ENCODE measurements around the gene PFKFB3.
"Not testable (repeated sequence)": the region's sequence is repeated elsewhere in the genome, so short reads cannot be mapped to it uniquely, and the experiment has no call there.

PFKFB3 gene

DNA sequence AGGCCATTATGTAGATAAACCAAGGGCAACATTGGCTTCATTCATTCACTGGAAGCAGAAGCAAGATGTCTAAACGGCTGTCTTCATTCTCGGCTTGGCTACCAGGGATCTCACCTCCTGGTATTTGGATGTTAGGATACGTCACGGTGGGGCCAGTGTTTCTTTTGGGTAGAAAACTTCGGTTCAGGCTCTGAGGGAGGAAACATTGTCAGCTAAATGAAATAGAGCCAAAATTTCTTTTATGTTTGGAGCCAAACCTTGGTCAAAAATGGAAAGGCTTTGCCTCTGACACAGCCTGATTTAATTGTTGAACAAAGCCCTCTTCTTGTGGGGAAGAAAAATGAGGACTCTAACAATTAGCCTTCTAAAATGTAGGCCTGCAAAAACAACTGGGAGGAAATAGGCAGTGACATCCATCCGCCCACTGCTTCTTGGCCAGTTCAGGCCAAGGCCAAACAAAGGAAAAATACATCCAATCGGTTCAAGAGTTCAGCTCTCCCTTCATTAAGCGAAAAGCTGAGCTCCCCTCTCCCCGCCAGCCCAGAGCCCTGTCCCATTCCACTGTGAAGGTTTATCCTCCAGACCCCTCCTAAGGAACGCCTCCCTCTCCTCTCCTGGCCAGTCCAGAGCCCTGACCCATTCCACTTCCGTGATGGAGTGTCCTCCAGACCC is 44.4 kb downstream of the PFKFB3 start:
- no peak overlapping the region for H3K4me3 ChIP-seq (ENCODE audit: low read depth in 1 of 2, low read length in 2 of 2)
- no peak overlapping the region for H3K27ac ChIP-seq (ENCODE audit: low read depth, low read length)
- no peaks in the 10 kb centered on the region for H3K4me1 ChIP-seq (ENCODE audit: insufficient read depth, low read length)

GRCh38 chr10:6248908-6249307 is 46.2 kb downstream of the PFKFB3 start:
- H3K27me3 ChIP-seq (ENCODE audit: control insufficient read depth in 1 of 2, insufficient read depth in 2 of 2, low read length in 2 of 2); H3K36me3 ChIP-seq (ENCODE audit: insufficient read depth, low read length); H3K4me1 ChIP-seq (ENCODE audit: insufficient read depth, low read length); H3K4me3 ChIP-seq (ENCODE audit: low read depth in 1 of 2, low read length in 2 of 2); H3K27ac ChIP-seq (ENCODE audit: low read depth, low read length); H3K9me3 ChIP-seq (ENCODE audit: low read length); H3K9ac ChIP-seq (ENCODE audit: low read length): not testable (repeated sequence)

More for the DNA sequence above, 44.4 kb downstream of the PFKFB3 start:
- Histone ChIP-seq H3K9ac (ENCODE audit: low read length) (no peak overlapping the region), H3K27me3 (ENCODE audit: control insufficient read depth in 1 of 2, insufficient read depth in 2 of 2, low read length in 2 of 2) (no peaks in the 10 kb centered on the region), H3K36me3 (ENCODE audit: insufficient read depth, low read length) (no peaks in the 10 kb centered on the region), H3K9me3 (ENCODE audit: low read length) (no peaks in the 10 kb centered on the region)

DNA sequence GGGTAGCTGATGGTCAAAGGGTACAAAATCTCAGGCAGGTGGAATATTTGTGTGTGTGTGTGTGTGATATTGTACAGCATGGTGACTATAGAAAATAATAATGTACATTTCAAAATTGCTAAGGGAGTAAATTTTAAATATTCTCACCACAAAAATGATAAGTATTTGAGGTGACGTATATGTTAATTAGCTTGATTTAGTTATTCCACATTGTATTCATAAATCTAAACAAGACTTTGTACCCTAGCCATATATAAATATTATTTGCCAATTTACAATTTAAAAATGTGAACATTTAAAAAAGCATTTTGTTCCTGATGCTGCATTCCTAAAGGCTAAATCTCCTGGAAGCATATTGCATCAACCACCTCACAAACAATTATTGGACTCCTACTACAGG is 47.0 kb downstream of the PFKFB3 start:
- Histone ChIP-seq H3K9ac (ENCODE audit: low read length) (no peak overlapping the region), H3K36me3 (ENCODE audit: insufficient read depth, low read length) (no peaks in the 10 kb centered on the region), H3K9me3 (ENCODE audit: low read length) (no peaks in the 10 kb centered on the region), H3K27me3 (ENCODE audit: control insufficient read depth in 1 of 2, insufficient read depth in 2 of 2, low read length in 2 of 2) (no peaks in the 10 kb centered on the region), H3K27ac (ENCODE audit: low read depth, low read length) (no peak overlapping the region), H3K4me1 (ENCODE audit: insufficient read depth, low read length) (no peaks in the 10 kb centered on the region), H3K4me3 (ENCODE audit: low read depth in 1 of 2, low read length in 2 of 2) (no peak overlapping the region)

GRCh38 chr10:6250745-6251144 is 48.0 kb downstream of the PFKFB3 start:
- Histone ChIP-seq H3K36me3 (ENCODE audit: insufficient read depth, low read length) (no peaks in the 10 kb centered on the region), H3K9me3 (ENCODE audit: low read length) (no peaks in the 10 kb centered on the region), H3K4me3 (ENCODE audit: low read depth in 1 of 2, low read length in 2 of 2) (no peak overlapping the region), H3K9ac (ENCODE audit: low read length) (no peak overlapping the region), H3K4me1 (ENCODE audit: insufficient read depth, low read length) (no peaks in the 10 kb centered on the region), H3K27ac (ENCODE audit: low read depth, low read length) (no peak overlapping the region), H3K27me3 (ENCODE audit: control insufficient read depth in 1 of 2, insufficient read depth in 2 of 2, low read length in 2 of 2) (no peaks in the 10 kb centered on the region)

DNA sequence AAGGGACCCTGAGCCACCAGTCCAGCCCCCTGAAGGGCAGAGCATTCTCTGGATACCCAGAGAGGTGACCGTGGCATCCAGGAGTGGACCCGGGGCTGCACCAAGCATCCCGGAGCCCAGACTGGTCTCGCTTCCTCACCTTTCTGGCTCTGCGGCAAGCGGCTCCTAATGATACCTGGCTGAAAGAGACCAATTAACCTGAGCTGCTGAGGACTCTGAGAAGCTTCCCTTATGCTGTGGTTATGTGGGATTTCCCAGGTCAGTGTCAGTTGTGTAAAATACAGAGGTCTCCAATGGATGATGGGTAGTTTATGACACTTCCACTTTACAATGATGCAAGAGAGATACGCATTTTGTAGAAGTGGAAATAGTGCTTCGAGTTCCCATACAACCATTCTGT is 51.5 kb downstream of the PFKFB3 start:
- Histone ChIP-seq H3K27me3 (ENCODE audit: control insufficient read depth in 1 of 2, insufficient read depth in 2 of 2, low read length in 2 of 2) (no peaks in the 10 kb centered on the region), H3K9me3 (ENCODE audit: low read length) (no peaks in the 10 kb centered on the region), H3K4me1 (ENCODE audit: insufficient read depth, low read length) (no peaks in the 10 kb centered on the region), H3K27ac (ENCODE audit: low read depth, low read length) (no peak overlapping the region), H3K36me3 (ENCODE audit: insufficient read depth, low read length) (no peaks in the 10 kb centered on the region), H3K4me3 (ENCODE audit: low read depth in 1 of 2, low read length in 2 of 2) (no peak overlapping the region), H3K9ac (ENCODE audit: low read length) (no peak overlapping the region)

DNA sequence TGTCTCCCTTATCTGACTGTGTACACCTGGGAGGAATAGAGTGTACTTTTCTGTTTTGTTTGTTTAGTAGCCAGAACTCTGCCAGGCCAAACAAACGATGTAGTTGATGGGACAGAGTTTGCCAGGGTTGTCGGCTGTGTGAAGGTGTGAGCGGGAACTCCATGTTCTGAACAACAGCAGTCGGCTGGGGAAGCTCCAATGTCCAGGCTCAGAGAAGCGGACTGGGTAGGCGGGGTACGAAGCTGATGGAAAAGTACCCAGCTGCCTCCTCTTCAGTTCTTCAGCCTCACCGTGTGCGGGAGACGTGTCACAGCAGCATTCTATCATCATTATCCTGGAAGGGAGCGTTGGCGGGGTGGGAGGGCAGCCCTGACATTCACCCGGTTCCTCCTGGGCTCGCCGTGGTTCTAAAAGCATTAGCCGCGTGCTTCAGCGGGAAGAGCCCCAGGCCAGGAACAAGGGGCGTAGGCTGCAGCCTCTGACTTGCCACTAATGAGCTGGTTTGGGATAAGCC is 52.9 kb downstream of the PFKFB3 start:
- Histone ChIP-seq H3K4me3 (ENCODE audit: low read depth in 1 of 2, low read length in 2 of 2) (no peak overlapping the region), H3K27ac (ENCODE audit: low read depth, low read length) (no peak overlapping the region), H3K9ac (ENCODE audit: low read length) (no peak overlapping the region), H3K4me1 (ENCODE audit: insufficient read depth, low read length) (no peaks in the 10 kb centered on the region), H3K36me3 (ENCODE audit: insufficient read depth, low read length) (no peaks in the 10 kb centered on the region), H3K9me3 (ENCODE audit: low read length) (no peaks in the 10 kb centered on the region), H3K27me3 (ENCODE audit: control insufficient read depth in 1 of 2, insufficient read depth in 2 of 2, low read length in 2 of 2) (no peaks in the 10 kb centered on the region)

DNA sequence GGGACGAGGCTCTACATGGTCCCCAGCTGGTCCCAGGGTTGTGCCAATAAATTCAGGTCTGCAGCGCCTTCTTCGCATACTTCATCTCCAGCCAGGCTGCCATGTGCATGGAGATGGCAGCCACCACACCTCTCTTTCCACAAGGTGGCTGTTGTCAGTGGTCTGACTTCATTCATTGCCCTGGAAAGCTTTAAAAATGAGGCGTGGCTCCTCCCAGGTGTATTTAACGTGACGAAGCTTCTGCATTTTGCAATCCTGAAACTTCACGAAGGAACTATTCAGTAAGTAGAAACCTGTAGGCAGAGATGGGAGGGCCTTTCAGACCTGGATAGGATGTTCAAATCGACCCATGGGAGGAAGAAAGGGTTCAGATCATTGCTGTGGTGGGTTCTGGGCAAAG is 53.7 kb downstream of the PFKFB3 start:
- no peaks in the 10 kb centered on the region for H3K27me3 ChIP-seq (ENCODE audit: control insufficient read depth in 1 of 2, insufficient read depth in 2 of 2, low read length in 2 of 2)
- H3K27ac ChIP-seq (ENCODE audit: low read depth, low read length): no peak overlapping the region
- H3K4me3 ChIP-seq (ENCODE audit: low read depth in 1 of 2, low read length in 2 of 2): no peak overlapping the region
- no peaks in the 10 kb centered on the region for H3K9me3 ChIP-seq (ENCODE audit: low read length)
- no peaks in the 10 kb centered on the region for H3K4me1 ChIP-seq (ENCODE audit: insufficient read depth, low read length)
- H3K9ac ChIP-seq (ENCODE audit: low read length): no peak overlapping the region
- no peaks in the 10 kb centered on the region for H3K36me3 ChIP-seq (ENCODE audit: insufficient read depth, low read length)

- Histone ChIP-seq H3K9ac (ENCODE audit: low read length) (no peak overlapping the region), H3K27me3 (ENCODE audit: control insufficient read depth in 1 of 2, insufficient read depth in 2 of 2, low read length in 2 of 2) (no peaks in the 10 kb centered on the region), H3K4me1 (ENCODE audit: insufficient read depth, low read length) (no peaks in the 10 kb centered on the region), H3K27ac (ENCODE audit: low read depth, low read length) (no peak overlapping the region), H3K36me3 (ENCODE audit: insufficient read depth, low read length) (no peaks in the 10 kb centered on the region), H3K4me3 (ENCODE audit: low read depth in 1 of 2, low read length in 2 of 2) (no peak overlapping the region), H3K9me3 (ENCODE audit: low read length) (no peaks in the 10 kb centered on the region)
Observed at GRCh38 chr10:6259153-6259552, 56.4 kb downstream of the PFKFB3 start.

DNA sequence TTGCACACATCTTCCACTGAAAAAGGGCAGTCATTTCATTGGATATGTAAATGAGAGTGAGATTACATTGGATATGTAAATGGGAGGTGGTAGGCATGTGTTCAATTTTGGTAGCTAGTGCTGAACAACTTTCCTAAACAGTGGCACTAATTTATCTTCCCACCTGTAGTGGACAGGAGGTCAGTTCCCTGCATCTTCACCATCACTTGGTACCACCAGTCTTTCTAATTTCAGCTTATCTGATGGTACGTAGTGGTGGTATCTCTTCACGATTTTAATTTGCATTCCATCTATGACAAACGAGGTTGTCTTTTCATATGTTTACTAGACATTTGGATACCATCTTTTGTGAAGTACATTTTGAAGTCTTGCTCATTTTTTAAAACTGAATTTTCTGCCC is 58.1 kb downstream of the PFKFB3 start:
- no peaks in the 10 kb centered on the region for H3K9me3 ChIP-seq (ENCODE audit: low read length)
- no peaks in the 10 kb centered on the region for H3K36me3 ChIP-seq (ENCODE audit: insufficient read depth, low read length)
- H3K4me1 ChIP-seq (ENCODE audit: insufficient read depth, low read length): no peaks in the 10 kb centered on the region
- no peaks in the 10 kb centered on the region for H3K27me3 ChIP-seq (ENCODE audit: control insufficient read depth in 1 of 2, insufficient read depth in 2 of 2, low read length in 2 of 2)
- no peak overlapping the region for H3K9ac ChIP-seq (ENCODE audit: low read length)
- no peak overlapping the region for H3K4me3 ChIP-seq (ENCODE audit: low read depth in 1 of 2, low read length in 2 of 2)
- no peak overlapping the region for H3K27ac ChIP-seq (ENCODE audit: low read depth, low read length)

- Histone ChIP-seq H3K27ac (ENCODE audit: low read depth, low read length) (no peak overlapping the region), H3K9me3 (ENCODE audit: low read length) (peaks cover 3% of the 10 kb centered on the region), H3K36me3 (ENCODE audit: insufficient read depth, low read length) (no peaks in the 10 kb centered on the region), H3K27me3 (ENCODE audit: control insufficient read depth in 1 of 2, insufficient read depth in 2 of 2, low read length in 2 of 2) (no peaks in the 10 kb centered on the region), H3K4me1 (ENCODE audit: insufficient read depth, low read length) (no peaks in the 10 kb centered on the region), H3K4me3 (ENCODE audit: low read depth in 1 of 2, low read length in 2 of 2) (no peak overlapping the region), H3K9ac (ENCODE audit: low read length) (no peak overlapping the region)
Observed at GRCh38 chr10:6267941-6268340, 65.2 kb downstream of the PFKFB3 start.

DNA sequence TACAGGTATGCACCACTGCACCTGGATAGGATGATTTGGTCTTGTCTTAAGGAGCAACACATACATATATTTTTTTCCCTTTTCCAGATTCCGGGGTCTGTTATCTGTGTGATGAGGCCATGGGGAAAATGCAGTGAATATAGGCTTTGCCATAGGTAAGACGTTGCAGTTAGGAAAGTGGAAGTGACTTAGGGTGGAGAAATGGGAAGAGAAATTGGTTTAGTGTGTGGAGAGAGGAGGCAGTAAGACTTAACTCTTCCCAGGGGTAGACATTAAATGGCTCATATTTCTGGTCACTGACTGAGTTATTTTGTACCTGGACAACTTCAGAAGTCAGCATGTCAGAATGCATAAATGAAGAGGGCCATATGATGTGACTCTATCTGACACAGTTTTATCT is 66.7 kb downstream of the PFKFB3 start:
- no peak overlapping the region for H3K9ac ChIP-seq (ENCODE audit: low read length)
- no peaks in the 10 kb centered on the region for H3K36me3 ChIP-seq (ENCODE audit: insufficient read depth, low read length)
- H3K4me3 ChIP-seq (ENCODE audit: low read depth in 1 of 2, low read length in 2 of 2): no peak overlapping the region
- peaks cover 4% of the 10 kb centered on the region for H3K4me1 ChIP-seq (ENCODE audit: insufficient read depth, low read length)
- H3K27me3 ChIP-seq (ENCODE audit: control insufficient read depth in 1 of 2, insufficient read depth in 2 of 2, low read length in 2 of 2): no peaks in the 10 kb centered on the region
- H3K9me3 ChIP-seq (ENCODE audit: low read length): peaks cover 3% of the 10 kb centered on the region
- no peak overlapping the region for H3K27ac ChIP-seq (ENCODE audit: low read depth, low read length)
